Osteocyte (in vitro differentiated cells): ENCODE data around the gene FUNDC2. TPM values are rescaled to one million over a fixed set of nuclear protein-coding genes. Genes with fewer than 3 reads are reported as not detected.

Source experiments
- DNase-seq: peaks from one replicate; pipeline ENCODE4 v3.0.0; 2021; ENCODE audit warnings: mixed read lengths; ENCODE audit not compliant: unreplicated experiment; ENCODE audit errors: extremely low spot score
- H3K27ac Mint-ChIP-seq: one replicate; pipeline ENCODE4 v1.8.0; 2021; ENCODE audit warnings: mild to moderate bottlenecking, mixed read lengths; ENCODE audit not compliant: unreplicated experiment
- H3K27me3 Mint-ChIP-seq: one replicate; pipeline ENCODE4 v1.8.0; 2021; ENCODE audit warnings: mixed read lengths; ENCODE audit not compliant: unreplicated experiment
- H3K36me3 Mint-ChIP-seq: one replicate; pipeline ENCODE4 v1.8.0; 2021; ENCODE audit warnings: mixed read lengths; ENCODE audit not compliant: unreplicated experiment
- H3K4me1 Mint-ChIP-seq: one replicate; pipeline ENCODE4 v1.8.0; 2021; ENCODE audit warnings: mixed read lengths; ENCODE audit not compliant: unreplicated experiment
- H3K4me3 Mint-ChIP-seq: one replicate; pipeline ENCODE4 v1.8.0; 2021; ENCODE audit warnings: mild to moderate bottlenecking, moderate library complexity, mixed read lengths; ENCODE audit not compliant: unreplicated experiment
- H3K9me3 Mint-ChIP-seq: one replicate; pipeline ENCODE4 v1.8.0; 2021; ENCODE audit warnings: mixed read lengths; ENCODE audit not compliant: unreplicated experiment
- total RNA-seq: library from RNA; stranded (reverse); gene quantifications from 2 replicates; pipeline ENCODE4 v1.2.1, GENCODE V29; 2021
- TF ChIP-seq, protein P1 (sequence below): fragments of 200-600 bp; sonication (generic); IDR thresholded peaks from 2 replicates; pipeline ENCODE4 v1.5.0; 2021; ENCODE audit warnings: antibody characterized with exemption, mild to moderate bottlenecking, moderate library complexity

FUNDC2 gene
- total RNA-seq, 1 donor from 2014 or later: 65.1 TPM

GRCh38 chrX:155086202-155086840 lies 59.7 kb downstream of the FUNDC2 start:
- H3K36me3 Mint-ChIP-seq: peaks cover 2% of the 10 kb centered on the region
- no peak overlapping the region for H3K27ac Mint-ChIP-seq
- TF ChIP-seq, protein P1, sequence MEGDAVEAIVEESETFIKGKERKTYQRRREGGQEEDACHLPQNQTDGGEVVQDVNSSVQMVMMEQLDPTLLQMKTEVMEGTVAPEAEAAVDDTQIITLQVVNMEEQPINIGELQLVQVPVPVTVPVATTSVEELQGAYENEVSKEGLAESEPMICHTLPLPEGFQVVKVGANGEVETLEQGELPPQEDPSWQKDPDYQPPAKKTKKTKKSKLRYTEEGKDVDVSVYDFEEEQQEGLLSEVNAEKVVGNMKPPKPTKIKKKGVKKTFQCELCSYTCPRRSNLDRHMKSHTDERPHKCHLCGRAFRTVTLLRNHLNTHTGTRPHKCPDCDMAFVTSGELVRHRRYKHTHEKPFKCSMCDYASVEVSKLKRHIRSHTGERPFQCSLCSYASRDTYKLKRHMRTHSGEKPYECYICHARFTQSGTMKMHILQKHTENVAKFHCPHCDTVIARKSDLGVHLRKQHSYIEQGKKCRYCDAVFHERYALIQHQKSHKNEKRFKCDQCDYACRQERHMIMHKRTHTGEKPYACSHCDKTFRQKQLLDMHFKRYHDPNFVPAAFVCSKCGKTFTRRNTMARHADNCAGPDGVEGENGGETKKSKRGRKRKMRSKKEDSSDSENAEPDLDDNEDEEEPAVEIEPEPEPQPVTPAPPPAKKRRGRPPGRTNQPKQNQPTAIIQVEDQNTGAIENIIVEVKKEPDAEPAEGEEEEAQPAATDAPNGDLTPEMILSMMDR: peak; percentile 49
- H3K4me3 Mint-ChIP-seq: no peak overlapping the region
- DNase-seq: no peak
- H3K9me3 Mint-ChIP-seq: no peaks in the 10 kb centered on the region
- H3K27me3 Mint-ChIP-seq: no peaks in the 10 kb centered on the region
- H3K4me1 Mint-ChIP-seq: no peaks in the 10 kb centered on the region

DNA sequence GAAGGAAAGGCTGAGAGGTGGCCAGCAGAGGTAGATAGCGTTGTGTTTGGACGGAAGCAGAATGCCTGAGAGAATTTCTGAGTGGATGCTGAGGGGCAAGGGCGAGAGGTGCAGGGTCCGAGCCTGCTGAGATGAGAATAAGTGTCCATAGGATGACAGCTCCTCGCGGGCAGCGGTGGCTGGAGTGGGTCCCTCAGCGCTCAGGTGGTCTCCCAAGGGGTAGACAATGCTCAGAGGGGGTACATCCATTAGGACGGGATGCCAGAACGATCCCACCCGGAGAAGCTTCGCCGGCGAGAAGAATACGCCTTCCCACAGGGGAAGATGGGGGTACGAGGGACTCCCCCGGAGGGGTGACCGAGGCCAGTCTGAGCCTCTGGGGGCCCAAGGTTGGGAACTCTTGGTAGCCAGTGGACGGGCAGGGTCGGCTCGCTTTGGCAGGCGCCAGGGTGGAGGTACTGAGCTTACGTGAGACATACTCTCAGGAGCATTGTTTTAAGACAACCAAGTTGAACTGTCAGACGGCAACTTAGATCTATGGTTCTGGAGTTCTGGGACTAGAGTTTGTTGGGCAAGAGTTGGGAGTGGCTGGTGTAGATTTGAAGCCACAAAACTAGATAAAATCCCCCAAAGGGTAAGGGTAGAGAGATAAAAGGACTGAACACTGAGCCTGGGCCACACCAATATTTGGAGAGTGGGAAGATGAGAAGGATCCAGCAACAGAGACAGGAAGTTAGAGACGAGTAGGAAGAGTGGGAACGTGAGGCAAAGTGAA lies 60.5 kb downstream of the FUNDC2 start:
- Mint-ChIP-seq H3K4me3 (no peak overlapping the region), H3K36me3 (no peaks in the 10 kb centered on the region), H3K27me3 (no peaks in the 10 kb centered on the region), H3K4me1 (no peaks in the 10 kb centered on the region), H3K27ac (no peak overlapping the region), H3K9me3 (no peaks in the 10 kb centered on the region)
- no peak for DNase-seq
- TF ChIP-seq, protein P1: no peak

- Mint-ChIP-seq H3K4me1 (no peaks in the 10 kb centered on the region), H3K9me3 (peaks cover 12% of the 10 kb centered on the region), H3K27ac (no peak overlapping the region), H3K27me3 (no peaks in the 10 kb centered on the region), H3K36me3 (peaks cover 3% of the 10 kb centered on the region), H3K4me3 (no peak overlapping the region)
- no peak for DNase-seq
- TF ChIP-seq, protein P1: peak; percentile 67
These were observed 67.9 kb downstream of the FUNDC2 start for GRCh38 chrX:155094468-155095061.

GRCh38 chrX:155105919-155106318 lies 79.3 kb downstream of the FUNDC2 start:
- Mint-ChIP-seq H3K36me3 (peaks cover 5% of the 10 kb centered on the region), H3K9me3 (peaks cover 11% of the 10 kb centered on the region), H3K4me3 (no peak overlapping the region), H3K4me1 (no peaks in the 10 kb centered on the region), H3K27me3 (no peaks in the 10 kb centered on the region), H3K27ac (no peak overlapping the region)
- TF ChIP-seq, protein P1: no peak
- DNase-seq: no peak

DNA sequence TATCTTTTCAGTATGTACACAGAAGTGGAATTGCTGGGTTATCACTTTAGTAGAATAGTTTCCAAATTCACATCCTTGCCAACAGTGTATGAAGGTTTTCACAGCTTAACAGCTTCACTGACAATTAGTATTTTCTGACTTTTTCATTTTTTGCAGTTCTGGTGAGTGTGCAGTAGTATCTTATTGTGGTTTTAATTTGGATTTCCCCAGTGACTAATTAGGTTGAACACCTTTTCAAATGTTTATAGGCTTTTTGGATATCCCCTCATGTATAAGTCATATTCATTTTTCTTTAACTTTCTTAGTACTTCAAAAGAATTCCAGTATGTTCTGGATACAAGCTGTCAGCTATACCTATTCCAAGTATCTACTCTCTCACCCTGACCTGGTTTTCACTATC lies 81.8 kb downstream of the FUNDC2 start:
- Mint-ChIP-seq H3K4me1 (no peaks in the 10 kb centered on the region), H3K36me3 (peaks cover 7% of the 10 kb centered on the region), H3K9me3 (peaks cover 27% of the 10 kb centered on the region), H3K27me3 (no peaks in the 10 kb centered on the region), H3K4me3 (no peak overlapping the region), H3K27ac (no peak overlapping the region)
- DNase-seq: no peak
- TF ChIP-seq, protein P1: no peak
